HEK293 (cell line): ENCODE data around the gene NXNL2.

Experiments used
- CTCF ChIA-PET: fragments of 350-600 bp; formaldehyde crosslinking; extraction: SDS; loops from one replicate; lab custom pipeline; 2021; ENCODE audit warnings: antibody characterized with exemption; lab: Yijun Ruan, JAX
- POLR2A ChIA-PET: fragments of 300-600 bp; formaldehyde crosslinking; extraction: SDS; loops from one replicate; lab custom pipeline; 2020; ENCODE audit warnings: antibody characterized with exemption, inconsistent platforms; lab: Yijun Ruan, JAX
- H3K27ac ChIP-seq: fragments of 200-500 bp; sonication (Bioruptor generic); 2 replicates; pipeline ENCODE4 v1.5.1; 2014; ENCODE audit warnings: low read depth, low read length, control low read depth, inconsistent platforms; ENCODE audit errors: extremely low read depth
- H3K36me3 ChIP-seq, 2 experiments: fragments of 200-500 bp in 1 of 2; sonication (Bioruptor generic) in 1 of 2; 1 replicate in 1 of 2; 2 replicates in 1 of 2; pipeline ENCODE4 v1.5.1; 2014 to 2017; ENCODE audit warnings: inconsistent platforms in 2 of 2, low read length in 2 of 2; ENCODE audit not compliant: control insufficient read depth in 2 of 2, insufficient read depth in 1 of 2
- H3K4me1 ChIP-seq: fragments of 200-500 bp; sonication (Bioruptor generic); 2 replicates; pipeline ENCODE4 v1.5.1; 2014; ENCODE audit warnings: mild to moderate bottlenecking, low read length, inconsistent platforms; ENCODE audit not compliant: control insufficient read depth, insufficient read depth
- H3K4me3 ChIP-seq: 2 replicates; pipeline ENCODE4 v1.5.1; 2011; ENCODE audit warnings: low read depth, mild to moderate bottlenecking, control low read depth, low read length, moderate library complexity
- H3K9me3 ChIP-seq: fragments of 200-500 bp; sonication (Bioruptor generic); 2 replicates; pipeline ENCODE4 v1.5.1; 2014; ENCODE audit warnings: low read depth, low read length, inconsistent platforms; ENCODE audit not compliant: control insufficient read depth, insufficient read depth
- HOXA7 ChIP-seq: sonication (generic); formaldehyde crosslinking; IDR thresholded peaks from 2 replicates; pipeline ENCODE4 v1.8.1; 2022; ENCODE audit warnings: missing genetic modification reagents, borderline replicate concordance
- KLF10 ChIP-seq: fragments of 450-650 bp; IDR thresholded peaks from 2 replicates; pipeline ENCODE4 v1.5.1; 2018; ENCODE audit warnings: missing biosample characterization, mild to moderate bottlenecking, missing genetic modification characterization
- PRDM1 ChIP-seq: fragments of 450-650 bp; formaldehyde crosslinking; IDR thresholded peaks from 2 replicates; pipeline ENCODE4; 2016; ENCODE audit warnings: missing biosample characterization, missing genetic modification characterization
- SALL2 ChIP-seq: fragments of 450-650 bp; formaldehyde crosslinking; IDR thresholded peaks from 2 replicates; pipeline ENCODE4 v1.5.0; 2017; ENCODE audit warnings: missing biosample characterization, mild to moderate bottlenecking, missing genetic modification characterization, borderline replicate concordance
- SCRT1 ChIP-seq: fragments of 450-650 bp; formaldehyde crosslinking; IDR thresholded peaks from 2 replicates; pipeline ENCODE4 v1.5.1; 2016; ENCODE audit warnings: missing biosample characterization, missing genetic modification characterization, borderline replicate concordance
- SCRT2 ChIP-seq: fragments of 450-650 bp; formaldehyde crosslinking; IDR thresholded peaks from 2 replicates; pipeline ENCODE4 v1.5.1; 2016; ENCODE audit warnings: missing biosample characterization, missing genetic modification characterization
- SETDB1 ChIP-seq: IDR thresholded peaks from one replicate; pipeline ENCODE4 v1.6.1; 2017; ENCODE audit warnings: mild to moderate bottlenecking, low read length, moderate library complexity, mixed read lengths; ENCODE audit not compliant: insufficient read length
- ZEB2 ChIP-seq: fragments of 450-650 bp; formaldehyde crosslinking; IDR thresholded peaks from 2 replicates; pipeline ENCODE4 v1.5.1; 2016; ENCODE audit warnings: missing biosample characterization, missing genetic modification characterization
- ZIC2 ChIP-seq: fragments of 450-650 bp; formaldehyde crosslinking; IDR thresholded peaks from 2 replicates; pipeline ENCODE4 v1.5.1; 2016; ENCODE audit warnings: missing biosample characterization, missing genetic modification characterization
- ZNF146 ChIP-seq: fragments of 450-650 bp; formaldehyde crosslinking; IDR thresholded peaks from 2 replicates; pipeline ENCODE4 v1.5.1; 2016; ENCODE audit warnings: missing biosample characterization, missing genetic modification characterization
- ZNF169 ChIP-seq: fragments of 450-650 bp; formaldehyde crosslinking; IDR thresholded peaks from 2 replicates; pipeline ENCODE4 v1.5.1; 2016; ENCODE audit warnings: missing biosample characterization, missing genetic modification characterization
- ZNF23 ChIP-seq: fragments of 450-650 bp; formaldehyde crosslinking; IDR thresholded peaks from 2 replicates; pipeline ENCODE4 v1.5.1; 2016; ENCODE audit warnings: missing biosample characterization, missing genetic modification characterization, borderline replicate concordance
- ZNF548 ChIP-seq: fragments of 450-650 bp; formaldehyde crosslinking; IDR thresholded peaks from 2 replicates; pipeline ENCODE4 v1.5.1; 2016; ENCODE audit warnings: missing biosample characterization, missing genetic modification characterization
- ZNF701 ChIP-seq: fragments of 450-650 bp; formaldehyde crosslinking; IDR thresholded peaks from 2 replicates; pipeline ENCODE4 v1.5.1; 2016; ENCODE audit warnings: missing biosample characterization, missing genetic modification characterization
- ZNF792 ChIP-seq: fragments of 450-650 bp; formaldehyde crosslinking; IDR thresholded peaks from 2 replicates; pipeline ENCODE4 v1.5.1; 2016; ENCODE audit warnings: missing biosample characterization, missing genetic modification characterization
- ZNF837 ChIP-seq: fragments of 450-650 bp; formaldehyde crosslinking; IDR thresholded peaks from 2 replicates; pipeline ENCODE4 v1.5.1; 2016; ENCODE audit warnings: missing biosample characterization, missing genetic modification characterization
- TF ChIP-seq, protein P1 (sequence below): fragments of 450-650 bp; formaldehyde crosslinking; optimal IDR thresholded peaks from 2 replicates; pipeline ENCODE3; 2016; ENCODE audit warnings: missing biosample characterization, mild to moderate bottlenecking, missing genetic modification characterization
- TF ChIP-seq, protein P2 (sequence below): fragments of 450-650 bp; formaldehyde crosslinking; IDR thresholded peaks from 2 replicates; pipeline ENCODE4 v1.5.1; 2016; ENCODE audit warnings: missing biosample characterization, missing genetic modification characterization
- TF ChIP-seq, protein P3 (sequence below): fragments of 450-650 bp; formaldehyde crosslinking; IDR thresholded peaks from 2 replicates; pipeline ENCODE4 v1.5.1; 2016; ENCODE audit warnings: missing biosample characterization, missing genetic modification characterization

Gene NXNL2

DNA sequence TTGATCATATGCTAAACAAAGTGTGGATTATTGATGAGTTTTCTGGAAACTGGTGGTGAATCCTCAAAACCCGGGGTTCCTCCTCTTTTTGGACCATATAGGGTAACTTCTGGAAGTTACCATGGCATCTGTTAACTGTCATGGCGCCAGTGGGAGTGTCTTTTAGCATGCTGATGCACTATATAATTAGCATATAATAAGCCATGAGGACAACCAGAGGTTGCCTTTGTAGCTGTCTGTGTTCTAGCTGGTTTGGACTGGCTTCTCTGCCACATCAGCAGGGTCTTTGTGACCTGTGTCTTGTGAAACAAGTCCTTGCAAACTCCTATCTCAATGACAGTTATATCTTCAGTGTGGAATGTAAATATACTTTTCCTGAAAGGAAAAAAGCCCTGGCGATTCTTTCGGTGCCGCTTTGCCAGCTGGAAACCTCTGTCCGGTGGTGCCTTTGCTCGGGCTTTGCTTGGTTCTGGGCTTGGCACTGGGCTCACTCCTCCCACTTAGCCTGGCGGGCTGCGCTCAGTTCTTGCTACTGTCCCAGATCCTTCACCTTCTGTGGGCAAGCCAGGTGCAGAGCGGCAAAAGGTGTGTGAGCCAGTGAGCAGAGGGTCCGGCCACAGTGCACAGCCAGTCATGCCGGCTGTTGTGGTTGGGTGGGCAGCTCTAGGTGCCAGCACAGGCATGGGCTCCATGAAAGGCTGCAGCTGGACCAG is 20.4 kb downstream of the NXNL2 start:
- H3K36me3 ChIP-seq = no peaks in the 10 kb centered on the region
- TF ChIP-seq PRDM1 (tag by site-specific recombination) (no peak), ZEB2 (no peak), ZNF701 (tag by site-specific recombination) (no peak), KLF10 (no peak)
- TF ChIP-seq, all 188 proteins: peak for 0
- no peaks in the 10 kb centered on the region for H3K9me3 ChIP-seq
- H3K27ac ChIP-seq = no peak overlapping the region
- no peak overlapping the region for H3K4me3 ChIP-seq
- ChIA-PET POLR2A (no interaction called here), CTCF (interaction anchor here (0.5 to 0.7 kb wide), 2 partner anchors 23 to 25 kb away, joined by 3 to 5 read pairs; no protein-coding TSS in a partner anchor)
- no peaks in the 10 kb centered on the region for H3K4me1 ChIP-seq

DNA sequence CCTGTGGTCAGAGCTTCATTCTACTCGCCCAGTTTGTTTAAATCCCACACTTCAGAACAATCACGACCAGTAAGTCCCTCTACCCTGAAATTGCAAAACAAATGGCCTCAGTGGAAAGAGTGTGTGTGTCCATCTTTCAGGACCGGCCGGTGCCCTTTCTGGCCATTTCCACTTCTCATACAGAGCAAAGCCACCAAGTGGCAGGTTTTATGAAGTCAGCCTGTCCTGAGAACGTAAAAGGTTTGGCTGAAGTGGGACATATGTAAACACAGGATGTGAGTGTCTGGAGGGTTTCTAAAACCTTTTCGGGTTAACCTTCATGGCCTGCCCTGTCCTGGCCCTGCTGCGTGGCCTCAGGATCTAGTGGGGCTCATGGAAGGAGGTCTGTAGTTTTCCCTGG is 24.7 kb downstream of the NXNL2 start:
- Histone ChIP-seq H3K27ac (no peak overlapping the region), H3K4me3 (no peak overlapping the region), H3K4me1 (no peaks in the 10 kb centered on the region), H3K9me3 (no peaks in the 10 kb centered on the region), H3K36me3 (no peaks in the 10 kb centered on the region)
- ChIA-PET CTCF (interaction anchor here (0.6 to 0.9 kb wide), 4 partner anchors 9 to 377 kb away, joined by 3 to 5 read pairs (median 4); no protein-coding TSS in a partner anchor), POLR2A (no interaction called here)
- TF ChIP-seq SCRT1 (no peak), ZNF23 (tag by site-specific recombination) (no peak), ZIC2 (no peak), HOXA7 (CRISPR knock-in tag) (no peak), ZNF146 (tag by site-specific recombination) (no peak), ZNF548 (tag by site-specific recombination) (no peak), SALL2 (tag by site-specific recombination) (no peak), ZNF169 (tag by site-specific recombination) (no peak), SCRT2 (no peak), ZNF837 (tag by site-specific recombination) (no peak), ZNF792 (no peak), SETDB1 (no peak)
- TF ChIP-seq, protein P1, sequence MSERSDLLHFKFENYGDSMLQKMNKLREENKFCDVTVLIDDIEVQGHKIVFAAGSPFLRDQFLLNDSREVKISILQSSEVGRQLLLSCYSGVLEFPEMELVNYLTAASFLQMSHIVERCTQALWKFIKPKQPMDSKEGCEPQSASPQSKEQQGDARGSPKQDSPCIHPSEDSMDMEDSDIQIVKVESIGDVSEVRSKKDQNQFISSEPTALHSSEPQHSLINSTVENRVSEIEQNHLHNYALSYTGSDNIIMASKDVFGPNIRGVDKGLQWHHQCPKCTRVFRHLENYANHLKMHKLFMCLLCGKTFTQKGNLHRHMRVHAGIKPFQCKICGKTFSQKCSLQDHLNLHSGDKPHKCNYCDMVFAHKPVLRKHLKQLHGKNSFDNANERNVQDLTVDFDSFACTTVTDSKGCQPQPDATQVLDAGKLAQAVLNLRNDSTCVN (tag by site-specific recombination) = no peak
- TF ChIP-seq, protein P2, sequence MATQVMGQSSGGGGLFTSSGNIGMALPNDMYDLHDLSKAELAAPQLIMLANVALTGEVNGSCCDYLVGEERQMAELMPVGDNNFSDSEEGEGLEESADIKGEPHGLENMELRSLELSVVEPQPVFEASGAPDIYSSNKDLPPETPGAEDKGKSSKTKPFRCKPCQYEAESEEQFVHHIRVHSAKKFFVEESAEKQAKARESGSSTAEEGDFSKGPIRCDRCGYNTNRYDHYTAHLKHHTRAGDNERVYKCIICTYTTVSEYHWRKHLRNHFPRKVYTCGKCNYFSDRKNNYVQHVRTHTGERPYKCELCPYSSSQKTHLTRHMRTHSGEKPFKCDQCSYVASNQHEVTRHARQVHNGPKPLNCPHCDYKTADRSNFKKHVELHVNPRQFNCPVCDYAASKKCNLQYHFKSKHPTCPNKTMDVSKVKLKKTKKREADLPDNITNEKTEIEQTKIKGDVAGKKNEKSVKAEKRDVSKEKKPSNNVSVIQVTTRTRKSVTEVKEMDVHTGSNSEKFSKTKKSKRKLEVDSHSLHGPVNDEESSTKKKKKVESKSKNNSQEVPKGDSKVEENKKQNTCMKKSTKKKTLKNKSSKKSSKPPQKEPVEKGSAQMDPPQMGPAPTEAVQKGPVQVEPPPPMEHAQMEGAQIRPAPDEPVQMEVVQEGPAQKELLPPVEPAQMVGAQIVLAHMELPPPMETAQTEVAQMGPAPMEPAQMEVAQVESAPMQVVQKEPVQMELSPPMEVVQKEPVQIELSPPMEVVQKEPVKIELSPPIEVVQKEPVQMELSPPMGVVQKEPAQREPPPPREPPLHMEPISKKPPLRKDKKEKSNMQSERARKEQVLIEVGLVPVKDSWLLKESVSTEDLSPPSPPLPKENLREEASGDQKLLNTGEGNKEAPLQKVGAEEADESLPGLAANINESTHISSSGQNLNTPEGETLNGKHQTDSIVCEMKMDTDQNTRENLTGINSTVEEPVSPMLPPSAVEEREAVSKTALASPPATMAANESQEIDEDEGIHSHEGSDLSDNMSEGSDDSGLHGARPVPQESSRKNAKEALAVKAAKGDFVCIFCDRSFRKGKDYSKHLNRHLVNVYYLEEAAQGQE (tag by site-specific recombination) = no peak
- TF ChIP-seq, protein P3, sequence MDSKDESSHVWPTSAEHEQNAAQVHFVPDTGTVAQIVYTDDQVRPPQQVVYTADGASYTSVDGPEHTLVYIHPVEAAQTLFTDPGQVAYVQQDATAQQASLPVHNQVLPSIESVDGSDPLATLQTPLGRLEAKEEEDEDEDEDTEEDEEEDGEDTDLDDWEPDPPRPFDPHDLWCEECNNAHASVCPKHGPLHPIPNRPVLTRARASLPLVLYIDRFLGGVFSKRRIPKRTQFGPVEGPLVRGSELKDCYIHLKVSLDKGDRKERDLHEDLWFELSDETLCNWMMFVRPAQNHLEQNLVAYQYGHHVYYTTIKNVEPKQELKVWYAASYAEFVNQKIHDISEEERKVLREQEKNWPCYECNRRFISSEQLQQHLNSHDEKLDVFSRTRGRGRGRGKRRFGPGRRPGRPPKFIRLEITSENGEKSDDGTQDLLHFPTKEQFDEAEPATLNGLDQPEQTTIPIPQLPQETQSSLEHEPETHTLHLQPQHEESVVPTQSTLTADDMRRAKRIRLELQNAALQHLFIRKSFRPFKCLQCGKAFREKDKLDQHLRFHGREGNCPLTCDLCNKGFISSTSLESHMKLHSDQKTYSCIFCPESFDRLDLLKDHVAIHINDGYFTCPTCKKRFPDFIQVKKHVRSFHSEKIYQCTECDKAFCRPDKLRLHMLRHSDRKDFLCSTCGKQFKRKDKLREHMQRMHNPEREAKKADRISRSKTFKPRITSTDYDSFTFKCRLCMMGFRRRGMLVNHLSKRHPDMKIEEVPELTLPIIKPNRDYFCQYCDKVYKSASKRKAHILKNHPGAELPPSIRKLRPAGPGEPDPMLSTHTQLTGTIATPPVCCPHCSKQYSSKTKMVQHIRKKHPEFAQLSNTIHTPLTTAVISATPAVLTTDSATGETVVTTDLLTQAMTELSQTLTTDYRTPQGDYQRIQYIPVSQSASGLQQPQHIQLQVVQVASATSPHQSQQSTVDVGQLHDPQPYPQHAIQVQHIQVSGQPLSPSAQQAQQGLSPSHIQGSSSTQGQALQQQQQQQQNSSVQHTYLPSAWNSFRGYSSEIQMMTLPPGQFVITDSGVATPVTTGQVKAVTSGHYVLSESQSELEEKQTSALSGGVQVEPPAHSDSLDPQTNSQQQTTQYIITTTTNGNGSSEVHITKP = no peak
